ENCODE data around the gene SLC6A7. TPM values are rescaled to one million over a fixed set of nuclear protein-coding genes. Genes with fewer than 3 reads are reported as not detected.

Gene SLC6A7
- polyA plus RNA-seq, 6 donors from 2014 or later = not detected

DNA sequence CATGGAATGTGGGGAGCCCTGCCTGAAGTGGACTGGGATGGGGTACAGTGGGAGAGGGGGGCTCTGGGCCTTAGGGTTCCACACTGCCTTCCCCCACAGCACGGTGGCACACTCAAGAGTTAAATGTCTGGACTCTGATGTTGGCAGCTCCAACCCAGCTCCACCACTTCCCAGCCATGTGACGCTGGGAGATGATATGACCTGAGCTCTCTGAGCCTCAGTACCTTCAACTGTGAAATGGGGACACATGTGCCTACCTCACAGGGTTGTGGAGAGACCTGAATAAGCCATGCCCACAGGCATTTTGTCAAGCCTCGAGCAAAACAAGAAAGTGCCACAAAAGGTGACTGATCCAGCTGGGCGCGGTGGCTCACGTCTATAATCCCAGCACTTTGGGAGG, 30.8 kb upstream of the SLC6A7 start:
- no peaks in the 10 kb centered on the region for H3K36me3 Mint-ChIP-seq
- no peak for ATAC-seq (ENCODE audit: low read depth in 2 of 2)
- no peak overlapping the region for H3K27ac Mint-ChIP-seq

DNA sequence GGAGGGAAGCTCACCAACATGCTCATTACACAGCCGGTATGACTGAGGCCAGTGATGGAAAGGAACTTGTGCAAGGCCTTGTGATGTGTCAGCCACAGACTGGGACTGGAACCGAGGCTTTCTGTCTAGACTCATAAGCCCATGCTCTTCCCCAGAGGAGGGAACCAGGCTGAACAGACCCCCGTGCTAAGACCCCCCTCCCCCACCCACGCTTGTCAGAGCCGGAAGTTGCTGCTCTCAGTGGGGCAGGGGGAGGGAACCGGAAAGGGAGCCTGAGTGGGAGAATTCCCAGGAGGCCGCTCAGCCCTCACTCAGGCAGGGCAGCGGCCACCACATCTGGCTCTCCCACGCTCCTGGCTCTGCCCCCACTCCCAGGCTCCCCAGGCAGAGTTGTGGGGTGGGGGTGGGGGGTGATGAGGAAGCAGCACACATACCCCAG, 30.1 kb upstream of the SLC6A7 start:
- Mint-ChIP-seq H3K4me1 (peaks cover 17 to 22% (median 22%) of the 10 kb centered on the region in 3 donors), H3K27ac (peak overlapping the region in 2 of 6 donors; percentile 76 to 79), H3K36me3 (no peaks in the 10 kb centered on the region), H3K9me3 (no peaks in the 10 kb centered on the region), H3K4me3 (peak overlapping the region in 2 of 8 donors; percentile 22 to 33), H3K27me3 (peaks cover 8 to 12% (median 10%) of the 10 kb centered on the region in 3 donors)
- DNase-seq = no peak
- ATAC-seq (ENCODE audit: low read depth in 2 of 2) = no peak

More for the DNA sequence above, 30.8 kb upstream of the SLC6A7 start:
- peaks cover 3 to 9% (median 4%) of the 10 kb centered on the region in 3 donors for H3K27me3 Mint-ChIP-seq
- H3K4me3 Mint-ChIP-seq = no peak overlapping the region
- H3K4me1 Mint-ChIP-seq = peaks cover 23 to 27% (median 27%) of the 10 kb centered on the region in 3 donors
- no peaks in the 10 kb centered on the region for H3K9me3 Mint-ChIP-seq
- DNase-seq = no peak

- no peak for ATAC-seq (ENCODE audit: low read depth in 2 of 2)
- peak overlapping the region in 2 of 6 donors; percentile 57 to 60 for H3K27ac Mint-ChIP-seq
Measured at GRCh38 chr5:150160448-150161081, 29.3 kb upstream of the SLC6A7 start.

DNA sequence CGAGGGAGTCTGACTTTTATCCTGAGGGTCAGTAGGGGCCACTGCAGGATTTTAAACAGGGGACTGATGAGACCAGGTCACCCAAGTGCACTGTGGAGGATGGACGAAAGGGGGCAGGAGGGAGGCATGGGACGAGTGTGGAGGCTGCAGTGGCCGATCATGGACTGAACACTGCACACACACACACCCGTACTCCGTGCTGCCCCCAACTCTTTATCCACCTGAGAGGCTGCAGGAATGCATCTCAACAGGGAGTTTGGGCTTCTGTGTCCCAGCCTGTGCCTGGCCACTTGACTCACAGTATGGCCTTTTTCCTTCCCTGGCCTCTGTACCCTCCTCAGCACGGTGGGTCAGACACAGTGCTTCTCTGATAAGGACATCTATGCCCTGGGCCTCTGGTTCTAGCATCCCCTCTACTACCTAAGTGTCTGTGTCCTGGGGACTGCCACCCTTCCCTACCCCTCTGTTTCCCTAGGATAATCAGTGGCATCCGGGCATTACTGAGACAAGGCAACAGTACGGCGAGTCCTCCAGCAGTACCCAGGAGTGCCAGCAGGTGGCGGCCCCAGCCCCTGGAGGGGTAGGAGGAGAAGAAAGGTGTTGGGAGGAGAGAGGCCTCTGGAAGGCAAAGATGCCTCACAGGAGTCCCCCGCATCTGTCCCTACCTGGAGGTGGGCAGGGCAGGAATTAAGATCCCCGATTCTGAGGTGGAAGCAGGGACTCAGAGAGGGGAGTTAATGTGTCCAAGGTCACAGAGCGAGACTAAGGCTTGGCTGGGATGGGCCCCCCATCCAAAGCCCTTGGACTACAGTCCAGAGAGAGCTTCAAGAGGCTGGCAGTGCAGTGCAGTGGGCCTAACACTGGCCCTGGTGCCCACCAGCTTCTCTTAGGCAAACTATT, 28.4 kb upstream of the SLC6A7 start:
- peak; percentile 65 to 77 for ATAC-seq (ENCODE audit: low read depth in 2 of 2)
- peaks cover 20 to 24% (median 23%) of the 10 kb centered on the region in 3 donors for H3K27me3 Mint-ChIP-seq
- H3K27ac Mint-ChIP-seq = peak overlapping the region in 1 of 6 donors; percentile 59

More at GRCh38 chr5:150160448-150161081, 29.3 kb upstream of the SLC6A7 start:
- no peaks in the 10 kb centered on the region for H3K36me3 Mint-ChIP-seq
- DNase-seq = no peak
- peaks cover 16 to 19% (median 18%) of the 10 kb centered on the region in 3 donors for H3K27me3 Mint-ChIP-seq
- no peaks in the 10 kb centered on the region for H3K9me3 Mint-ChIP-seq
- peaks cover 10 to 18% (median 15%) of the 10 kb centered on the region in 3 donors for H3K4me1 Mint-ChIP-seq
- no peak overlapping the region for H3K4me3 Mint-ChIP-seq

DNA sequence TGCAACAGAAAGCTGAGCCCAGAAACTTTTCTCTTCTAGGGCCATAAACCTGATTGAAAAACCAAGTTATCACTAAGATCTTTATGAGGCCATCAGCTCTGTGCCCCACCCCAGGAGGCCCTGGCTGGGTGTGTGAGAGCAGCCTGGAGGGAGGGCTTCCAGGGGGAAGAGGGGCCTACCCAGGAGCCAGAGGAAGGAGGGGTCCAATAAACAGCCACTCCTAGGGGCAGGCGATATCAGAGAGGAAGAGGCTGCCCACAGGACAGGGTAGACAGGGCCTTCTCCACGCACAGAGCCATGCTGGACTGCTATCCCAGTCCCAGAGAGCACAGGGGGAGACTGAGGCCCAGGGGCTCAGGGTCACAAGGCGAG, 27.7 kb upstream of the SLC6A7 start:
- Mint-ChIP-seq H3K4me1 (peaks cover 0 to 8% (median 4%) of the 10 kb centered on the region in 3 donors), H3K9me3 (no peaks in the 10 kb centered on the region), H3K36me3 (no peaks in the 10 kb centered on the region), H3K27me3 (peaks cover 20 to 24% (median 21%) of the 10 kb centered on the region in 3 donors), H3K27ac (no peak overlapping the region), H3K4me3 (no peak overlapping the region)
- no peak for ATAC-seq (ENCODE audit: low read depth in 2 of 2)
- no peak for DNase-seq

More for the DNA sequence above, 28.4 kb upstream of the SLC6A7 start:
- DNase-seq = peak; percentile 50
- H3K36me3 Mint-ChIP-seq = no peaks in the 10 kb centered on the region
- peaks cover under 1 to 8% (median 6%) of the 10 kb centered on the region in 3 donors for H3K4me1 Mint-ChIP-seq
- H3K9me3 Mint-ChIP-seq = no peaks in the 10 kb centered on the region
- H3K4me3 Mint-ChIP-seq = peak overlapping the region in 2 of 8 donors; percentile 26 to 68

DNA sequence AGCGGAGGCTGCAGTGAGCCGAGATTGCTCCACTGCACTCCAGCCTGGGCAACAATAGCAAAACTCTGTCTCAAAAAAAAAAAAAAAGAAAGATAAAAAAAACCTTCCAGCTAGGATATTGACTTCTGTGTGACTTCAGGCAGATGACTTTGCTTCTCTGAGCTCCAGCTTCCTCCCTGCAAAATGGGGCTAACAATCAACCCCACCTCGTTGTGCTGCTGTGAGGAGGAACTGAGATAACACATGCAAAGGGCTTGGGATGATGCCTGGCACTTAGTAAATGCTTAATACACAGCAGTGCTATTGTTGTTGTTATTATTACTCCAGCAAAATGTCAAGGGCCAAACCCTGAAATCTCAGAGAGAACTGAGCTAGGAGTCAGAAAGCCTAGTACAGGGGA, 26.8 kb upstream of the SLC6A7 start:
- Mint-ChIP-seq H3K36me3 (no peaks in the 10 kb centered on the region), H3K4me1 (peaks cover 5 to 11% (median 8%) of the 10 kb centered on the region in 3 donors), H3K27ac (no peak overlapping the region), H3K4me3 (no peak overlapping the region), H3K9me3 (no peaks in the 10 kb centered on the region), H3K27me3 (peaks cover 27 to 30% (median 29%) of the 10 kb centered on the region in 3 donors)
- DNase-seq (no peak), ATAC-seq (ENCODE audit: low read depth in 2 of 2) (no peak)

- no peak overlapping the region for H3K27ac Mint-ChIP-seq
- peaks cover 33 to 35% (median 34%) of the 10 kb centered on the region in 3 donors for H3K27me3 Mint-ChIP-seq
- ATAC-seq (ENCODE audit: low read depth in 2 of 2) = no peak
- peaks cover 5 to 11% (median 8%) of the 10 kb centered on the region in 3 donors for H3K4me1 Mint-ChIP-seq
- no peak for DNase-seq
- H3K36me3 Mint-ChIP-seq = no peaks in the 10 kb centered on the region
- H3K9me3 Mint-ChIP-seq = peaks cover 0 to 2% (median 0%) of the 10 kb centered on the region in 7 donors
- H3K4me3 Mint-ChIP-seq = no peak overlapping the region
Measured at GRCh38 chr5:150163547-150164059, 26.3 kb upstream of the SLC6A7 start.

GRCh38 chr5:150164211-150164980, 25.5 kb upstream of the SLC6A7 start:
- ATAC-seq (ENCODE audit: low read depth in 2 of 2) = no peak
- peaks cover 5 to 11% (median 8%) of the 10 kb centered on the region in 3 donors for H3K4me1 Mint-ChIP-seq
- no peak for DNase-seq
- no peaks in the 10 kb centered on the region for H3K36me3 Mint-ChIP-seq
- H3K27me3 Mint-ChIP-seq = peaks cover 40 to 41% (median 41%) of the 10 kb centered on the region in 3 donors
- H3K27ac Mint-ChIP-seq = peak overlapping the region in 2 of 6 donors; percentile 54 to 76
- peaks cover 0 to 2% (median 0%) of the 10 kb centered on the region in 7 donors for H3K9me3 Mint-ChIP-seq
- H3K4me3 Mint-ChIP-seq = peak overlapping the region in 1 of 8 donors; percentile 70

- Mint-ChIP-seq H3K9me3 (peaks cover 0 to 2% (median 0%) of the 10 kb centered on the region in 7 donors), H3K27ac (peak overlapping the region in 1 of 6 donors; percentile 79), H3K4me1 (peaks cover 5 to 8% (median 7%) of the 10 kb centered on the region in 3 donors), H3K27me3 (peaks cover 42 to 57% (median 52%) of the 10 kb centered on the region in 3 donors), H3K36me3 (no peaks in the 10 kb centered on the region), H3K4me3 (no peak overlapping the region)
- ATAC-seq (ENCODE audit: low read depth in 2 of 2) (no peak), DNase-seq (no peak)
Measured at GRCh38 chr5:150166037-150166649, 23.7 kb upstream of the SLC6A7 start.

- DNase-seq (no peak), ATAC-seq (ENCODE audit: low read depth in 2 of 2) (no peak)
- Mint-ChIP-seq H3K4me1 (peaks cover 3 to 5% (median 3%) of the 10 kb centered on the region in 3 donors), H3K9me3 (peaks cover 0 to 2% (median 0%) of the 10 kb centered on the region in 7 donors), H3K27ac (peak within 1 kb of the TSS in 1 of 6 donors; percentile 79), H3K27me3 (peaks cover 38 to 64% (median 56%) of the 10 kb centered on the region in 3 donors), H3K4me3 (peak within 1 kb of the TSS in 4 of 8 donors; percentile 7 to 59 (median 22)), H3K36me3 (no peaks in the 10 kb centered on the region)
Measured at GRCh38 chr5:150166650-150167511, 23.0 kb upstream of the SLC6A7 start, which contains the start of gene CDX1. Gene CDX1 (plus strand): TSS chr5:150166778. CDS start chr5:150166877, 99 bp downstream.

DNA sequence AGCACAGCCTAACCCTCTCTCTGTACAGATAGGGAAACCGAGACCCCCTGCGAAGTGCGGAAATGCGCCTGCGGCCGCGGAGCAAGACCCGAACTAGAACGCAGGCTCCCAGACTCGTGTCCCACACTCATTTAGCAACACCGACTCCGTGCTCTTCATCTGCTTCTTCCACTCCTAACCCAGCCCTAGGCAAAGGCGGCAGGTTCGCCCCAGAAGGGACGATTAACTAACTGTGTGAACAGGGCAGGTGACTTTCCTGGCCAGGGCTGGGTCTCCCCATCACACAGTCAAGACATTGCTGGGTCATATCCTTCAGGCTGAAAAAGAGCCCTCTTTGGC, 22.4 kb upstream of the SLC6A7 start:
- no peaks in the 10 kb centered on the region for H3K36me3 Mint-ChIP-seq
- peaks cover 42 to 70% (median 62%) of the 10 kb centered on the region in 3 donors for H3K27me3 Mint-ChIP-seq
- H3K4me3 Mint-ChIP-seq = peak overlapping the region in 4 of 8 donors; percentile 7 to 59 (median 22)

More for the DNA sequence above, 22.4 kb upstream of the SLC6A7 start:
- no peak for ATAC-seq (ENCODE audit: low read depth in 2 of 2)
- peaks cover 0 to 2% (median 0%) of the 10 kb centered on the region in 7 donors for H3K9me3 Mint-ChIP-seq
- H3K27ac Mint-ChIP-seq = no peak overlapping the region
- DNase-seq = no peak
- peaks cover 3 to 5% (median 3%) of the 10 kb centered on the region in 3 donors for H3K4me1 Mint-ChIP-seq
